BE2C (cell line): Measurements from ENCODE around the gene TULP1.

ENCODE experiments used
- DNase-seq: peaks from one replicate; pipeline ENCODE4 v3.0.0-alpha.2; 2020
- H3K27me3 ChIP-seq: fragments of 250-450 bp; sonication (Bioruptor Pico); 2 replicates; pipeline ENCODE4 v1.5.1; 2020; ENCODE audit warnings: mild to moderate bottlenecking
- H3K36me3 ChIP-seq: fragments of 250-450 bp; sonication (Bioruptor Pico); 2 replicates; pipeline ENCODE4 v1.5.1; 2020; ENCODE audit warnings: mild to moderate bottlenecking
- H3K4me1 ChIP-seq: fragments of 250-450 bp; sonication (Bioruptor Pico); 2 replicates; pipeline ENCODE4 v1.5.1; 2020
- H3K4me3 ChIP-seq: 2 replicates; pipeline ENCODE4 v1.5.1; 2011; ENCODE audit warnings: low read depth, low read length
- H3K9me3 ChIP-seq: fragments of 250-450 bp; sonication (Bioruptor Pico); 2 replicates; pipeline ENCODE4 v1.5.1; 2020
- TF ChIP-seq, protein P1 (sequence below): IDR thresholded peaks from 2 replicates; pipeline ENCODE4 v1.5.1; 2012; ENCODE audit warnings: mild to moderate bottlenecking, low read depth, low read length

Gene TULP1

GRCh38 chr6:35492974-35493284 is 19.8 kb downstream of the TULP1 start:
- Histone ChIP-seq H3K4me3 (no peak overlapping the region), H3K36me3 (no peaks in the 10 kb centered on the region), H3K9me3 (no peaks in the 10 kb centered on the region), H3K27me3 (no peaks in the 10 kb centered on the region), H3K4me1 (peaks cover 42% of the 10 kb centered on the region)
- TF ChIP-seq, protein P1, sequence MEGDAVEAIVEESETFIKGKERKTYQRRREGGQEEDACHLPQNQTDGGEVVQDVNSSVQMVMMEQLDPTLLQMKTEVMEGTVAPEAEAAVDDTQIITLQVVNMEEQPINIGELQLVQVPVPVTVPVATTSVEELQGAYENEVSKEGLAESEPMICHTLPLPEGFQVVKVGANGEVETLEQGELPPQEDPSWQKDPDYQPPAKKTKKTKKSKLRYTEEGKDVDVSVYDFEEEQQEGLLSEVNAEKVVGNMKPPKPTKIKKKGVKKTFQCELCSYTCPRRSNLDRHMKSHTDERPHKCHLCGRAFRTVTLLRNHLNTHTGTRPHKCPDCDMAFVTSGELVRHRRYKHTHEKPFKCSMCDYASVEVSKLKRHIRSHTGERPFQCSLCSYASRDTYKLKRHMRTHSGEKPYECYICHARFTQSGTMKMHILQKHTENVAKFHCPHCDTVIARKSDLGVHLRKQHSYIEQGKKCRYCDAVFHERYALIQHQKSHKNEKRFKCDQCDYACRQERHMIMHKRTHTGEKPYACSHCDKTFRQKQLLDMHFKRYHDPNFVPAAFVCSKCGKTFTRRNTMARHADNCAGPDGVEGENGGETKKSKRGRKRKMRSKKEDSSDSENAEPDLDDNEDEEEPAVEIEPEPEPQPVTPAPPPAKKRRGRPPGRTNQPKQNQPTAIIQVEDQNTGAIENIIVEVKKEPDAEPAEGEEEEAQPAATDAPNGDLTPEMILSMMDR: no peak
- no peak for DNase-seq

GRCh38 chr6:35492258-35492973 is 20.3 kb downstream of the TULP1 start:
- TF ChIP-seq, protein P1: no peak
- no peaks in the 10 kb centered on the region for H3K36me3 ChIP-seq
- H3K27me3 ChIP-seq: no peaks in the 10 kb centered on the region
- DNase-seq: no peak
- H3K4me3 ChIP-seq: no peak overlapping the region
- H3K9me3 ChIP-seq: no peaks in the 10 kb centered on the region
- peaks cover 44% of the 10 kb centered on the region for H3K4me1 ChIP-seq

GRCh38 chr6:35491558-35492257 is 21.0 kb downstream of the TULP1 start:
- Histone ChIP-seq H3K4me3 (no peak overlapping the region), H3K4me1 (peaks cover 44% of the 10 kb centered on the region), H3K27me3 (no peaks in the 10 kb centered on the region), H3K36me3 (no peaks in the 10 kb centered on the region), H3K9me3 (no peaks in the 10 kb centered on the region)
- DNase-seq: no peak
- TF ChIP-seq, protein P1: no peak

- Histone ChIP-seq H3K36me3 (no peaks in the 10 kb centered on the region), H3K4me3 (no peak overlapping the region; the same call in 1 of the 2 replicates), H3K4me1 (peaks cover 44% of the 10 kb centered on the region), H3K27me3 (no peaks in the 10 kb centered on the region), H3K9me3 (no peaks in the 10 kb centered on the region)
- TF ChIP-seq, protein P1: no peak
- DNase-seq: no peak
Observed at GRCh38 chr6:35490821-35491557, 21.7 kb downstream of the TULP1 start.

GRCh38 chr6:35489995-35490791 is 22.5 kb downstream of the TULP1 start:
- Histone ChIP-seq H3K4me3 (peak overlapping the region; percentile 52), H3K36me3 (no peaks in the 10 kb centered on the region), H3K9me3 (no peaks in the 10 kb centered on the region), H3K4me1 (peaks cover 44% of the 10 kb centered on the region), H3K27me3 (no peaks in the 10 kb centered on the region)
- TF ChIP-seq, protein P1: no peak
- DNase-seq: peak; percentile 84
